WERI-Rb-1 (cell line): ENCODE data around the gene DYNC2H1.

Source experiments
- DNase-seq: peaks from one replicate; pipeline ENCODE4 v3.0.0-alpha.2; 2020
- H3K27ac ChIP-seq: fragments of 250-450 bp; sonication (Bioruptor Pico); 2 replicates; pipeline ENCODE4 v1.5.1; 2020; ENCODE audit warnings: mild to moderate bottlenecking, moderate library complexity
- H3K27me3 ChIP-seq: fragments of 250-450 bp; sonication (Bioruptor Pico); 2 replicates; pipeline ENCODE4 v1.5.1; 2021; ENCODE audit warnings: mild to moderate bottlenecking, low read depth, moderate library complexity; ENCODE audit not compliant: insufficient read depth, severe bottlenecking
- H3K36me3 ChIP-seq: fragments of 250-450 bp; sonication (Bioruptor Pico); 2 replicates; pipeline ENCODE4 v1.5.1; 2020; ENCODE audit warnings: mild to moderate bottlenecking, moderate library complexity
- H3K4me3 ChIP-seq: 2 replicates; pipeline ENCODE4 v1.5.1; 2011; ENCODE audit warnings: low read depth, mild to moderate bottlenecking, control low read depth, low read length
- H3K9me3 ChIP-seq: fragments of 250-450 bp; sonication (Bioruptor Pico); 2 replicates; pipeline ENCODE4 v1.5.1; 2021; ENCODE audit warnings: mild to moderate bottlenecking, moderate library complexity; ENCODE audit not compliant: severe bottlenecking
- TF ChIP-seq, protein P1 (sequence below): IDR thresholded peaks from 2 replicates; pipeline ENCODE4 v1.5.1; 2011; ENCODE audit warnings: low read depth, mild to moderate bottlenecking, control low read depth, inconsistent platforms, low read length

DYNC2H1 gene

DNA sequence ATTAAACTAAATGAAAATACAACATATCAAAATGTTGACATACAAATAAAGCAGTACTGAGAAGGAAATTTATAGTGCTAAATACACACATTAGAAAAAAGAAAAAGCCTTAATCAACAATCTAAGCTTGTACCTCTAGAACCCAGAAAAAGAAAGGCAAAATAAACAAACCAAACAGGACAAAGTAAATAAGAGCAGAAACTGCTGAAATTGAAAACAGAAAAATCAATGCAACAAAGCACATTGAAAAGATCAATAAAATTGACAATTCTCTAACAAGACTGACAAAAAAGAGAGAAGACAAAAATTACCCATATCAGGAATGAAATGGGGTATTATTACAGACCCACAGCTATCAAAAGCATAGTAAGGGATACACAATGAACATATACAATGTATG lies 38.2 kb upstream of the DYNC2H1 start:
- H3K4me3 ChIP-seq = no peak overlapping the region
- no peaks in the 10 kb centered on the region for H3K9me3 ChIP-seq
- DNase-seq = no peak
- TF ChIP-seq, protein P1, sequence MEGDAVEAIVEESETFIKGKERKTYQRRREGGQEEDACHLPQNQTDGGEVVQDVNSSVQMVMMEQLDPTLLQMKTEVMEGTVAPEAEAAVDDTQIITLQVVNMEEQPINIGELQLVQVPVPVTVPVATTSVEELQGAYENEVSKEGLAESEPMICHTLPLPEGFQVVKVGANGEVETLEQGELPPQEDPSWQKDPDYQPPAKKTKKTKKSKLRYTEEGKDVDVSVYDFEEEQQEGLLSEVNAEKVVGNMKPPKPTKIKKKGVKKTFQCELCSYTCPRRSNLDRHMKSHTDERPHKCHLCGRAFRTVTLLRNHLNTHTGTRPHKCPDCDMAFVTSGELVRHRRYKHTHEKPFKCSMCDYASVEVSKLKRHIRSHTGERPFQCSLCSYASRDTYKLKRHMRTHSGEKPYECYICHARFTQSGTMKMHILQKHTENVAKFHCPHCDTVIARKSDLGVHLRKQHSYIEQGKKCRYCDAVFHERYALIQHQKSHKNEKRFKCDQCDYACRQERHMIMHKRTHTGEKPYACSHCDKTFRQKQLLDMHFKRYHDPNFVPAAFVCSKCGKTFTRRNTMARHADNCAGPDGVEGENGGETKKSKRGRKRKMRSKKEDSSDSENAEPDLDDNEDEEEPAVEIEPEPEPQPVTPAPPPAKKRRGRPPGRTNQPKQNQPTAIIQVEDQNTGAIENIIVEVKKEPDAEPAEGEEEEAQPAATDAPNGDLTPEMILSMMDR = no peak
- no peak overlapping the region for H3K27ac ChIP-seq
- H3K27me3 ChIP-seq = no peaks in the 10 kb centered on the region
- peaks cover 14% of the 10 kb centered on the region for H3K36me3 ChIP-seq

DNA sequence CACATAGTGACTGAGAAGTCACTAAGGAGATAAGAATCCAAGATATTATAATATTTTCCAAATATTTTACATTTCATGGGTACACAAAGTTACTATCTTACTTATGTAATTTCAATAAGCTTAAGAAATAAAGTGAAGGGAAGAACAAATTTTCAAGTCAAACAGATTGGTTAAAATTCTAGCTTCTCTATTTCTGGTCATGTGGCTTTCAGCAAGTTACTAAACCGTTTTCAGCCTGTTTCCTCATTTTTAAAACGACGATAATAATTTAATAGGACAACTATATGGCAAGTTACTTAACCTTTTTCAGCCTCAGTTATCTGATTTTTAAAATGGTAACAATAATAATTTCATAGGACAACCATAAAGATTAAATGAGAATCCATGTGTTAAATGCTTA lies 32.9 kb upstream of the DYNC2H1 start:
- no peak for DNase-seq
- Histone ChIP-seq H3K4me3 (no peak overlapping the region), H3K9me3 (no peaks in the 10 kb centered on the region), H3K36me3 (peaks cover 50% of the 10 kb centered on the region), H3K27me3 (no peaks in the 10 kb centered on the region), H3K27ac (no peak overlapping the region)
- TF ChIP-seq, protein P1 = no peak

DNA sequence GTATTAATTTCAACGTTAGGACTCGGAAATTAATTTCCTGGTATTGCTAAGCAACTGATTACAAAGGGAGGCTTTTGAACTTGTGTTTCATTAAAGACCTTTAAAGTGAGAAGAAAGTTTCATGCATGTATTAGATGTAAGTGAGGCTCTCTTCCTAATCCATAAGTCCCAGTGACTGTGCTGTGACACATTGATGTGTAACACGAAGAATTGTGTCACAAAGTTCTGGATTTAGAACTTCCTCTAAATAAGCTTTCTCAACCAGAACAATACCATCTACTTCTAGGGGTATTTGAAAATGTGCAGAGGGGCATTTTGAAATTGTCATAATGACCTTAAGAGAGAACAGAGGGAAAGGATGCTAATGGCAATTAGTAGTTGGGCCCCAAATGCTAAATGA lies 31.7 kb upstream of the DYNC2H1 start:
- TF ChIP-seq, protein P1 = no peak
- Histone ChIP-seq H3K36me3 (peaks cover 52% of the 10 kb centered on the region), H3K9me3 (no peaks in the 10 kb centered on the region), H3K27ac (no peak overlapping the region), H3K27me3 (no peaks in the 10 kb centered on the region), H3K4me3 (no peak overlapping the region)
- no peak for DNase-seq

GRCh38 chr11:103078710-103079109 lies 30.5 kb upstream of the DYNC2H1 start:
- no peak for DNase-seq
- Histone ChIP-seq H3K4me3 (no peak overlapping the region), H3K36me3 (peaks cover 59% of the 10 kb centered on the region), H3K9me3 (no peaks in the 10 kb centered on the region), H3K27ac (no peak overlapping the region), H3K27me3 (no peaks in the 10 kb centered on the region)
- TF ChIP-seq, protein P1 = no peak

DNA sequence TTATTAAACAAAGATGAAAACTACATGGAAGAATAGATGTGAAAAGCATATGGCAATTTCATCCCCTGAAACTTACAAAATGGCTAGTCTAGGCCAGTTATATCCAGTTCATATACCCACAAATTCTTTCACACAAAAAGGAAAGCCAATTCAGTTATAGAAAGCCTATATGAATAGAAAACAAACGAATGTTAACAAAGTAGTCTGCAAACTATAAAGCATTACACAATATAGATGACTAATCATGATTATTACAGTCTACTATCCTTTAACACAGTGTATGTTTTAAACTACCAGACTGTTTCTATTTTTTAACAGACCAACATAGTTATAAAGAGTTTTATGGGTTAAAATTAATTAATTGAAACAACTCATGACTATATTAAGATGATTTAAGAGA lies 29.4 kb upstream of the DYNC2H1 start:
- Histone ChIP-seq H3K27me3 (no peaks in the 10 kb centered on the region), H3K4me3 (no peak overlapping the region), H3K27ac (no peak overlapping the region), H3K36me3 (peaks cover 63% of the 10 kb centered on the region), H3K9me3 (no peaks in the 10 kb centered on the region)
- no peak for DNase-seq
- TF ChIP-seq, protein P1 = no peak

DNA sequence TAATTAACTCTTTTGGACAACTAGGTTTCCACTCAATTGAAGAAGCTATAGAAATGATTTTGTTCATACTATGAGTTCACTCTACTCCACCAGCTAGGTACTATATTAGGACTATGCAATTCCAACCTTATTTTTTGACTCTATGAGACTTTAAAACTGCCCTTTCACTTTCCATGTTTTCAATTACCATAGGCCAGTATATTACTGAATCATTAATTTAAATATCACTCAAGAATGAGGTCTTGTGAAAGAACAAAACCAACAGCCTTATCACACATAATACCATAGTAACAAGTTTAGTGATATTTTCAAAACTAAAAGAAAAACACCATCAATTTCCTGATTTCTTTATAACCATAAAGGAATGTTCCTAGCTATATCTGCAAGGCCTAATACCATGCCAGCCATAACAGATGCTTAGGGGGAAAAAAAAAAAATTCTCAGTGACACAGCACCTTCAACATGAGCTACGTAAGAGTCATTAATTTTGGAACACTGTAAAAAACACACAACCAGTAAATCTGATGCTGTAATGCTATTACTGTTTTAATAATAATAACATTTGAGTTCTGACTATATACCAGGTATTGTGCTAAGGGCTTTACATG lies 23.4 kb upstream of the DYNC2H1 start:
- Histone ChIP-seq H3K27ac (no peak overlapping the region), H3K9me3 (no peaks in the 10 kb centered on the region), H3K4me3 (no peak overlapping the region), H3K36me3 (peaks cover 49% of the 10 kb centered on the region), H3K27me3 (no peaks in the 10 kb centered on the region)
- no peak for DNase-seq
- TF ChIP-seq, protein P1 = no peak
